CD14-positive monocyte (primary cell): ENCODE results near the gene SH2B2. TPM values are rescaled to one million over a fixed set of nuclear protein-coding genes. Genes with fewer than 3 reads are reported as not detected.

Experiments used
- DNase-seq, 3 donors: peaks; one replicate each; pipeline ENCODE4 v3.0.0-alpha.2; 2011 to 2022
- H2AFZ ChIP-seq: 2 replicates; pipeline ENCODE4 v1.6.0; 2012; ENCODE audit warnings: mild to moderate bottlenecking, low read depth, low read length, inconsistent platforms; ENCODE audit not compliant: insufficient read depth, poor library complexity, severe bottlenecking
- H3K27ac ChIP-seq, 2 donors: 1 replicate in 1 of 2; 2 replicates in 1 of 2; pipeline ENCODE4 v1.5.1; 2012 to 2013; ENCODE audit warnings: low read length in 2 of 2, control low read depth in 1 of 2, inconsistent platforms in 1 of 2, low read depth in 1 of 2, mild to moderate bottlenecking in 1 of 2
- H3K27me3 ChIP-seq, 2 donors: one replicate each; pipeline versions ENCODE4 v1.6.0 to v1.6.1; 2011 to 2013; ENCODE audit warnings: low read length in 2 of 2; ENCODE audit not compliant: control insufficient read depth in 2 of 2, insufficient read depth in 2 of 2
- H3K36me3 ChIP-seq, 2 donors: replicated peaks in 1 of 2; 1 replicate in 1 of 2; 2 replicates in 1 of 2; pipeline versions ENCODE4 v1.5.1 to v1.6.1; 2012 to 2013; ENCODE audit warnings: low read length in 2 of 2, control low read depth in 1 of 2, inconsistent platforms in 1 of 2, mild to moderate bottlenecking in 1 of 2; ENCODE audit not compliant: insufficient read depth in 2 of 2, control insufficient read depth in 1 of 2
- H3K4me1 ChIP-seq, 2 donors: 1 replicate in 1 of 2; 2 replicates in 1 of 2; pipeline versions ENCODE4 v1.5.1 to v1.6.1; 2012 to 2013; ENCODE audit warnings: low read length in 2 of 2, control low read depth in 1 of 2, inconsistent platforms in 1 of 2, mild to moderate bottlenecking in 1 of 2, moderate library complexity in 1 of 2; ENCODE audit not compliant: insufficient read depth in 2 of 2, control insufficient read depth in 1 of 2
- H3K4me2 ChIP-seq: replicated peaks from 2 replicates; pipeline ENCODE3; 2012; ENCODE audit warnings: low read length, moderate library complexity, mild to moderate bottlenecking; ENCODE audit not compliant: poor library complexity, severe bottlenecking; ENCODE audit errors: extremely low read depth
- H3K4me3 ChIP-seq, 3 experiments: fragments of 200-600 bp in 1 of 3; sonication (generic) in 1 of 3; replicated peaks in 1 of 3; 1 replicate in 2 of 3; 2 replicates in 1 of 3; pipeline ENCODE4 v1.5.1; 2011 to 2013; ENCODE audit warnings: low read length in 3 of 3, mild to moderate bottlenecking in 3 of 3, control low read depth in 2 of 3, low read depth in 2 of 3, inconsistent platforms in 1 of 3, moderate library complexity in 1 of 3
- H3K79me2 ChIP-seq: 2 replicates; pipeline ENCODE4 v1.6.0; 2012; ENCODE audit warnings: mild to moderate bottlenecking, control low read depth, inconsistent platforms, low read length, moderate library complexity; ENCODE audit not compliant: insufficient read depth
- H3K9ac ChIP-seq: 2 replicates; pipeline ENCODE4 v1.6.0; 2017; ENCODE audit warnings: low read length, mild to moderate bottlenecking; ENCODE audit not compliant: insufficient read depth, poor library complexity, severe bottlenecking
- H3K9me3 ChIP-seq, 2 donors: replicated peaks in 1 of 2; 1 replicate in 1 of 2; 2 replicates in 1 of 2; pipeline versions ENCODE4 v1.5.1 to v1.6.1; 2012 to 2013; ENCODE audit warnings: low read length in 2 of 2, control low read depth in 1 of 2; ENCODE audit not compliant: control insufficient read depth in 1 of 2, insufficient read depth in 1 of 2
- H4K20me1 ChIP-seq: 2 replicates; pipeline ENCODE4 v1.6.0; 2012; ENCODE audit warnings: mild to moderate bottlenecking, low read length, control low read depth, moderate library complexity; ENCODE audit not compliant: insufficient read depth
- H3K27ac Mint-ChIP-seq, 7 donors: one replicate each; pipeline ENCODE4 v1.8.0; 2020; ENCODE audit warnings: mild to moderate bottlenecking in 7 of 7, mixed read lengths in 7 of 7, moderate library complexity in 6 of 7, inconsistent platforms in 2 of 7
- H3K27me3 Mint-ChIP-seq, 3 donors: one replicate each; pipeline ENCODE4 v1.8.0; 2021 to 2022; ENCODE audit warnings: low read depth in 3 of 3, mild to moderate bottlenecking in 3 of 3, mixed read lengths in 3 of 3, moderate library complexity in 3 of 3, inconsistent platforms in 1 of 3
- H3K36me3 Mint-ChIP-seq, 2 donors: one replicate each; pipeline ENCODE4 v1.8.0; 2020; ENCODE audit warnings: mixed read lengths in 2 of 2, inconsistent platforms in 1 of 2, mild to moderate bottlenecking in 1 of 2
- H3K4me1 Mint-ChIP-seq: one replicate; pipeline ENCODE4 v1.8.0; 2020; ENCODE audit warnings: mild to moderate bottlenecking, mixed read lengths
- H3K4me3 Mint-ChIP-seq, 2 donors: one replicate each; pipeline ENCODE4 v1.8.0; 2020; ENCODE audit warnings: mild to moderate bottlenecking in 2 of 2, mixed read lengths in 2 of 2, moderate library complexity in 1 of 2
- H3K9me3 Mint-ChIP-seq, 7 donors: one replicate each; pipeline ENCODE4 v1.8.0; 2020 to 2022; ENCODE audit warnings: mixed read lengths in 7 of 7, mild to moderate bottlenecking in 6 of 7, moderate library complexity in 6 of 7, inconsistent platforms in 2 of 7
- CTCF ChIP-seq: fragments of 200-600 bp; IDR thresholded peaks from one replicate; pipeline ENCODE4 v1.8.0; 2022; ENCODE audit warnings: antibody characterized with exemption, mild to moderate bottlenecking
- WGBS: methylation state at CpG from one replicate; pipeline ENCODE4 v1.1.5; 2013; ENCODE audit warnings: missing lambda C conversion rate; ENCODE audit not compliant: insufficient coverage; 5-methylcytosine and 5-hydroxymethylcytosine counted together
- intact Hi-C, 2 donors: fragments of 100-400 bp; cut with micrococcal nuclease; formaldehyde crosslinking; loops; one replicate each; pipeline versions ENCODE4 v1.15.0 to v1.15.1; 2023
- polyA plus RNA-seq, 3 donors: library from polyadenylated mRNA; depleted of rRNA in 1 of 3; unstranded in 2 of 3; stranded (reverse) in 1 of 3; fragments of 300-500 nt in 2 of 3; fragments of >200 nt in 1 of 3; fragmentation: Illumina TruSeq in 2 of 3; gene quantifications; 1 replicate in 2 of 3; 2 replicates in 1 of 3; pipeline ENCODE4 v1.2.3, GENCODE V29; 2012 to 2021

The SH2B2 gene
- polyA plus RNA-seq, 3 donors, result 3.8 to 26.3 (median 4.7) TPM

GRCh38 chr7:102252366-102252982 lies 34.2 kb upstream of the SH2B2 start:
- Histone ChIP-seq H3K79me2 (no peaks in the 10 kb centered on the region), H4K20me1 (peaks cover 27% of the 10 kb centered on the region), H3K36me3 (peaks cover 52 to 62% of the 10 kb centered on the region in 2 donors), H2AFZ (no peak overlapping the region), H3K4me3 (no peak overlapping the region), H3K27me3 (no peaks in the 10 kb centered on the region), H3K4me2 (no peak overlapping the region), H3K9me3 (peaks cover 0 to 3% of the 10 kb centered on the region in 2 donors), H3K9ac (no peak overlapping the region), H3K4me1 (no peaks in the 10 kb centered on the region), H3K27ac (no peak overlapping the region)
- Mint-ChIP-seq H3K4me3 (no peak overlapping the region), H3K27me3 (peaks cover 0 to 4% (median 0%) of the 10 kb centered on the region in 3 donors), H3K9me3 (peaks cover 0 to 2% (median 0%) of the 10 kb centered on the region in 7 donors), H3K4me1 (no peaks in the 10 kb centered on the region), H3K36me3 (peaks cover 37 to 58% of the 10 kb centered on the region in 2 donors), H3K27ac (no peak overlapping the region)
- DNase-seq, result no peak
- WGBS, result 93% methylated on average over 9 of the region's 11 CpGs
- TF ChIP-seq CTCF, result no peak
- intact Hi-C loops, result no loop called here

GRCh38 chr7:102253066-102253972 lies 33.3 kb upstream of the SH2B2 start:
- no peak overlapping the region for H3K9ac ChIP-seq
- no peak for TF ChIP-seq CTCF
- Mint-ChIP-seq H3K4me3 (no peak overlapping the region), H3K36me3 (peaks cover 32 to 53% of the 10 kb centered on the region in 2 donors), H3K9me3 (peaks cover 0 to 2% (median 0%) of the 10 kb centered on the region in 7 donors), H3K4me1 (no peaks in the 10 kb centered on the region), H3K27ac (no peak overlapping the region), H3K27me3 (peaks cover 0 to 4% (median 0%) of the 10 kb centered on the region in 3 donors)
- 94% methylated on average over 12 of the region's 19 CpGs for WGBS
- H3K9me3 ChIP-seq, result no peaks in the 10 kb centered on the region
- no peaks in the 10 kb centered on the region for H3K4me1 ChIP-seq
- no peak for DNase-seq
- H3K27me3 ChIP-seq, result no peaks in the 10 kb centered on the region
- no peak overlapping the region for H3K27ac ChIP-seq
- intact Hi-C loops, result no loop called here
- no peak overlapping the region for H3K4me3 ChIP-seq
- no peaks in the 10 kb centered on the region for H3K79me2 ChIP-seq
- H3K4me2 ChIP-seq, result no peak overlapping the region
- peaks cover 45 to 54% of the 10 kb centered on the region in 2 donors for H3K36me3 ChIP-seq
- H4K20me1 ChIP-seq, result peaks cover 35% of the 10 kb centered on the region
- no peak overlapping the region for H2AFZ ChIP-seq
